ENCODE measurements around the gene BIK.

GRCh38 chr22:43066844-43067385, 43.6 kb upstream of the BIK start:
- TF ChIP-seq POLR2AphosphoS5 (IDR thresholded peaks at IDR 0.05), result no peak
- TF ChIP-seq, protein P1, sequence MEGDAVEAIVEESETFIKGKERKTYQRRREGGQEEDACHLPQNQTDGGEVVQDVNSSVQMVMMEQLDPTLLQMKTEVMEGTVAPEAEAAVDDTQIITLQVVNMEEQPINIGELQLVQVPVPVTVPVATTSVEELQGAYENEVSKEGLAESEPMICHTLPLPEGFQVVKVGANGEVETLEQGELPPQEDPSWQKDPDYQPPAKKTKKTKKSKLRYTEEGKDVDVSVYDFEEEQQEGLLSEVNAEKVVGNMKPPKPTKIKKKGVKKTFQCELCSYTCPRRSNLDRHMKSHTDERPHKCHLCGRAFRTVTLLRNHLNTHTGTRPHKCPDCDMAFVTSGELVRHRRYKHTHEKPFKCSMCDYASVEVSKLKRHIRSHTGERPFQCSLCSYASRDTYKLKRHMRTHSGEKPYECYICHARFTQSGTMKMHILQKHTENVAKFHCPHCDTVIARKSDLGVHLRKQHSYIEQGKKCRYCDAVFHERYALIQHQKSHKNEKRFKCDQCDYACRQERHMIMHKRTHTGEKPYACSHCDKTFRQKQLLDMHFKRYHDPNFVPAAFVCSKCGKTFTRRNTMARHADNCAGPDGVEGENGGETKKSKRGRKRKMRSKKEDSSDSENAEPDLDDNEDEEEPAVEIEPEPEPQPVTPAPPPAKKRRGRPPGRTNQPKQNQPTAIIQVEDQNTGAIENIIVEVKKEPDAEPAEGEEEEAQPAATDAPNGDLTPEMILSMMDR (IDR thresholded peaks at IDR 0.05 in 8 of 11, conservative IDR thresholded peaks at IDR 0.05 in 3 of 11), result no peak

Measured in spleen (tissue), 7 donors.